ENCODE measurements around the gene SYT1.

The SYT1 gene

GRCh38 chr12:79138872-79139271, 274.3 kb downstream of the SYT1 start:
- CTCF ChIA-PET = interaction anchor here (0.8 kb wide), 1 partner anchor 245 kb away, joined by 3 read pairs; no protein-coding TSS in a partner anchor
- no peaks in the 10 kb centered on the region for H3K36me3 Mint-ChIP-seq
- no peak overlapping the region for H3K27ac Mint-ChIP-seq
- H3K4me3 Mint-ChIP-seq = no peak overlapping the region
- H3K9me3 Mint-ChIP-seq = no peaks in the 10 kb centered on the region
- H3K27me3 Mint-ChIP-seq = no peaks in the 10 kb centered on the region
- H3K4me1 Mint-ChIP-seq = no peaks in the 10 kb centered on the region
- DNase-seq = no peak

GRCh38 chr12:79140711-79141110, 276.1 kb downstream of the SYT1 start:
- Mint-ChIP-seq H3K9me3 (no peaks in the 10 kb centered on the region), H3K4me3 (no peak overlapping the region), H3K27ac (no peak overlapping the region), H3K36me3 (no peaks in the 10 kb centered on the region), H3K27me3 (no peaks in the 10 kb centered on the region), H3K4me1 (no peaks in the 10 kb centered on the region)
- DNase-seq = no peak
- CTCF ChIA-PET = no interaction called here

GRCh38 chr12:79141776-79142175, 277.2 kb downstream of the SYT1 start:
- Mint-ChIP-seq H3K27me3 (no peaks in the 10 kb centered on the region), H3K4me3 (no peak overlapping the region), H3K4me1 (no peaks in the 10 kb centered on the region), H3K27ac (no peak overlapping the region), H3K9me3 (peaks cover 2% of the 10 kb centered on the region), H3K36me3 (no peaks in the 10 kb centered on the region)
- CTCF ChIA-PET = no interaction called here
- no peak for DNase-seq

GRCh38 chr12:79143803-79144202, 279.2 kb downstream of the SYT1 start:
- CTCF ChIA-PET = no interaction called here

GRCh38 chr12:79151956-79152355, 287.4 kb downstream of the SYT1 start:
- no peaks in the 10 kb centered on the region for H3K27me3 Mint-ChIP-seq
- CTCF ChIA-PET = no interaction called here
- no peaks in the 10 kb centered on the region for H3K36me3 Mint-ChIP-seq
- H3K4me1 Mint-ChIP-seq = no peaks in the 10 kb centered on the region
- H3K9me3 Mint-ChIP-seq = peaks cover 5% of the 10 kb centered on the region
- DNase-seq = no peak
- H3K4me3 Mint-ChIP-seq = no peak overlapping the region
- H3K27ac Mint-ChIP-seq = no peak overlapping the region

More at GRCh38 chr12:79143803-79144202, 279.2 kb downstream of the SYT1 start:
- Mint-ChIP-seq H3K9me3 (peaks cover 2% of the 10 kb centered on the region), H3K27me3 (no peaks in the 10 kb centered on the region), H3K36me3 (no peaks in the 10 kb centered on the region), H3K27ac (no peak overlapping the region), H3K4me1 (no peaks in the 10 kb centered on the region), H3K4me3 (no peak overlapping the region)
- no peak for DNase-seq

- DNase-seq = no peak
- H3K36me3 Mint-ChIP-seq = no peaks in the 10 kb centered on the region
- H3K4me3 Mint-ChIP-seq = no peak overlapping the region
- no peaks in the 10 kb centered on the region for H3K4me1 Mint-ChIP-seq
- H3K27me3 Mint-ChIP-seq = no peaks in the 10 kb centered on the region
- peaks cover 6% of the 10 kb centered on the region for H3K9me3 Mint-ChIP-seq
- CTCF ChIA-PET = no interaction called here
- H3K27ac Mint-ChIP-seq = no peak overlapping the region
Observed at GRCh38 chr12:79155683-79156082, 291.1 kb downstream of the SYT1 start.

- H3K36me3 Mint-ChIP-seq = no peaks in the 10 kb centered on the region
- H3K9me3 Mint-ChIP-seq = peaks cover 4% of the 10 kb centered on the region
- CTCF ChIA-PET = no interaction called here
- no peak overlapping the region for H3K27ac Mint-ChIP-seq
- no peak for DNase-seq
- no peaks in the 10 kb centered on the region for H3K27me3 Mint-ChIP-seq
- H3K4me3 Mint-ChIP-seq = no peak overlapping the region
- H3K4me1 Mint-ChIP-seq = no peaks in the 10 kb centered on the region
Observed at GRCh38 chr12:79156846-79157463, 292.4 kb downstream of the SYT1 start.

GRCh38 chr12:79161249-79161934, 296.8 kb downstream of the SYT1 start:
- CTCF ChIA-PET = no interaction called here
- no peak overlapping the region for H3K4me3 Mint-ChIP-seq
- H3K36me3 Mint-ChIP-seq = no peaks in the 10 kb centered on the region
- H3K27me3 Mint-ChIP-seq = no peaks in the 10 kb centered on the region
- H3K27ac Mint-ChIP-seq = no peak overlapping the region
- H3K9me3 Mint-ChIP-seq = peaks cover 4% of the 10 kb centered on the region
- no peaks in the 10 kb centered on the region for H3K4me1 Mint-ChIP-seq
- DNase-seq = no peak

GRCh38 chr12:79162147-79162772, 297.7 kb downstream of the SYT1 start:
- no peaks in the 10 kb centered on the region for H3K36me3 Mint-ChIP-seq
- DNase-seq = no peak
- H3K4me1 Mint-ChIP-seq = no peaks in the 10 kb centered on the region
- CTCF ChIA-PET = no interaction called here
- H3K9me3 Mint-ChIP-seq = peaks cover 4% of the 10 kb centered on the region
- H3K27ac Mint-ChIP-seq = no peak overlapping the region
- H3K27me3 Mint-ChIP-seq = no peaks in the 10 kb centered on the region
- no peak overlapping the region for H3K4me3 Mint-ChIP-seq

GRCh38 chr12:79162948-79163347, 298.4 kb downstream of the SYT1 start:
- Mint-ChIP-seq H3K4me1 (no peaks in the 10 kb centered on the region), H3K36me3 (no peaks in the 10 kb centered on the region), H3K9me3 (peaks cover 4% of the 10 kb centered on the region), H3K27me3 (no peaks in the 10 kb centered on the region), H3K27ac (no peak overlapping the region), H3K4me3 (no peak overlapping the region)
- no peak for DNase-seq
- CTCF ChIA-PET = no interaction called here

GRCh38 chr12:79164890-79165289, 300.3 kb downstream of the SYT1 start:
- CTCF ChIA-PET = no interaction called here
- Mint-ChIP-seq H3K27ac (no peak overlapping the region), H3K4me1 (no peaks in the 10 kb centered on the region), H3K4me3 (no peak overlapping the region), H3K36me3 (no peaks in the 10 kb centered on the region), H3K9me3 (no peaks in the 10 kb centered on the region), H3K27me3 (no peaks in the 10 kb centered on the region)
- DNase-seq = no peak

- no peaks in the 10 kb centered on the region for H3K36me3 Mint-ChIP-seq
- no peaks in the 10 kb centered on the region for H3K27me3 Mint-ChIP-seq
- H3K27ac Mint-ChIP-seq = no peak overlapping the region
- H3K9me3 Mint-ChIP-seq = no peaks in the 10 kb centered on the region
- no peaks in the 10 kb centered on the region for H3K4me1 Mint-ChIP-seq
- H3K4me3 Mint-ChIP-seq = no peak overlapping the region
- DNase-seq = no peak
- CTCF ChIA-PET = no interaction called here
Observed at GRCh38 chr12:79168687-79169086, 304.1 kb downstream of the SYT1 start.

GRCh38 chr12:79174626-79175025, 310.1 kb downstream of the SYT1 start:
- H3K4me1 Mint-ChIP-seq = no peaks in the 10 kb centered on the region
- DNase-seq = no peak
- no peak overlapping the region for H3K27ac Mint-ChIP-seq
- no peaks in the 10 kb centered on the region for H3K27me3 Mint-ChIP-seq
- no peaks in the 10 kb centered on the region for H3K36me3 Mint-ChIP-seq
- H3K4me3 Mint-ChIP-seq = no peak overlapping the region
- CTCF ChIA-PET = no interaction called here
- no peaks in the 10 kb centered on the region for H3K9me3 Mint-ChIP-seq

GRCh38 chr12:79183003-79183402, 318.4 kb downstream of the SYT1 start:
- no peaks in the 10 kb centered on the region for H3K4me1 Mint-ChIP-seq
- H3K27me3 Mint-ChIP-seq = no peaks in the 10 kb centered on the region
- no peaks in the 10 kb centered on the region for H3K9me3 Mint-ChIP-seq
- H3K27ac Mint-ChIP-seq = no peak overlapping the region
- CTCF ChIA-PET = interaction anchor here (0.5 kb wide), 1 partner anchor 222 kb away, joined by 3 read pairs; no protein-coding TSS in a partner anchor
- H3K36me3 Mint-ChIP-seq = no peaks in the 10 kb centered on the region
- no peak overlapping the region for H3K4me3 Mint-ChIP-seq
- DNase-seq = no peak

GRCh38 chr12:79183926-79184325, 319.4 kb downstream of the SYT1 start:
- Mint-ChIP-seq H3K27me3 (no peaks in the 10 kb centered on the region), H3K4me1 (no peaks in the 10 kb centered on the region), H3K9me3 (no peaks in the 10 kb centered on the region), H3K4me3 (no peak overlapping the region), H3K36me3 (no peaks in the 10 kb centered on the region), H3K27ac (no peak overlapping the region)
- CTCF ChIA-PET = no interaction called here
- no peak for DNase-seq
